SK-N-SH (cell line): ENCODE results near the gene KRTAP12-2.

Experiments
- ELF1 ChIP-seq: IDR thresholded peaks from 2 replicates; pipeline ENCODE4 v1.4.0; 2012
- EP300 ChIP-seq, 2 experiments: IDR thresholded peaks; 2 replicates each; pipeline versions ENCODE4 v1.4.0 to v1.6.1; 2012; ENCODE audit warnings: borderline replicate concordance in 1 of 2, low read depth in 1 of 2, low read length in 1 of 2
- EZH2phosphoT487 ChIP-seq: fragments of 200-600 bp; sonication (generic); IDR thresholded peaks from 2 replicates; pipeline ENCODE4 v1.6.1; 2017; ENCODE audit warnings: low read depth, mixed run types, mild to moderate bottlenecking, antibody characterized with exemption, moderate library complexity, borderline replicate concordance
- NFIC ChIP-seq: IDR thresholded peaks from 2 replicates; pipeline ENCODE4 v1.4.0; 2012; ENCODE audit warnings: borderline replicate concordance
- POLR2AphosphoS5 ChIP-seq: IDR thresholded peaks from 2 replicates; pipeline ENCODE4 v1.6.1; 2012; ENCODE audit warnings: low read depth, low read length
- RAD21 ChIP-seq: IDR thresholded peaks from 2 replicates; pipeline ENCODE4 v1.6.1; 2012; ENCODE audit warnings: mild to moderate bottlenecking, low read length
- RCOR1 ChIP-seq: fragments of 150-350 bp; IDR thresholded peaks from 2 replicates; pipeline ENCODE4 v1.6.1; 2017; ENCODE audit warnings: antibody characterized with exemption, low read length
- REST ChIP-seq: IDR thresholded peaks from 2 replicates; pipeline ENCODE4 v1.6.1; 2012; ENCODE audit warnings: mild to moderate bottlenecking, low read depth, low read length, moderate library complexity
- SMC3 ChIP-seq: IDR thresholded peaks from 2 replicates; pipeline ENCODE4 v1.6.1; 2012; ENCODE audit warnings: low read depth, low read length, improper control_type of control experiment
- TAF1 ChIP-seq: IDR thresholded peaks from 2 replicates; pipeline ENCODE4 v1.6.1; 2012; ENCODE audit warnings: low read depth, mild to moderate bottlenecking, low read length, moderate library complexity, borderline replicate concordance
- USF1 ChIP-seq: IDR thresholded peaks from 2 replicates; pipeline ENCODE4 v1.4.0; 2012; ENCODE audit warnings: low read depth, borderline replicate concordance
- ZBTB33 ChIP-seq: IDR thresholded peaks from 2 replicates; pipeline ENCODE4 v1.4.0; 2012; ENCODE audit warnings: low read depth, borderline replicate concordance
- TF ChIP-seq, protein P1 (sequence below): fragments of 200-600 bp; sonication (generic); IDR thresholded peaks from 2 replicates; pipeline ENCODE4 v1.6.1; 2017; ENCODE audit warnings: antibody characterized with exemption, mild to moderate bottlenecking, moderate library complexity
- TF ChIP-seq, protein P2 (sequence below): IDR thresholded peaks from 2 replicates; pipeline ENCODE4 v1.4.0; 2012; ENCODE audit warnings: low read depth

DNA sequence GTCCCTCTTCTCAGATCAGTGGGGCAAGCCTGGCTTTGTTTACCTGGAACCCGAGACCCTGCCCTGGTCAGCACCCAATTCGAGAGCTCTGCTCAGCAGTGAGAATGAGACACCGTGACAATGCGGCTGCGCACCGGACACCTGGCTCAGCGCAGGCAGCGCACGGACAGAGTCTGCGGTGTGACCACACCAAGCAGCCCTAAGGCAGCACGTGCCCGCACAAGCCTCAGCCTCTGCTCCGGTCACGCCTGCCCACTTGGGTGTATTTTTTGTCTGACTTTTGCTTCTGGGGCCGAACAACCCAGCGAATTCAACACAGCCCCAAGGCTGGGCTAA, 50.2 kb downstream of the KRTAP12-2 start:
- TF ChIP-seq, protein P1, sequence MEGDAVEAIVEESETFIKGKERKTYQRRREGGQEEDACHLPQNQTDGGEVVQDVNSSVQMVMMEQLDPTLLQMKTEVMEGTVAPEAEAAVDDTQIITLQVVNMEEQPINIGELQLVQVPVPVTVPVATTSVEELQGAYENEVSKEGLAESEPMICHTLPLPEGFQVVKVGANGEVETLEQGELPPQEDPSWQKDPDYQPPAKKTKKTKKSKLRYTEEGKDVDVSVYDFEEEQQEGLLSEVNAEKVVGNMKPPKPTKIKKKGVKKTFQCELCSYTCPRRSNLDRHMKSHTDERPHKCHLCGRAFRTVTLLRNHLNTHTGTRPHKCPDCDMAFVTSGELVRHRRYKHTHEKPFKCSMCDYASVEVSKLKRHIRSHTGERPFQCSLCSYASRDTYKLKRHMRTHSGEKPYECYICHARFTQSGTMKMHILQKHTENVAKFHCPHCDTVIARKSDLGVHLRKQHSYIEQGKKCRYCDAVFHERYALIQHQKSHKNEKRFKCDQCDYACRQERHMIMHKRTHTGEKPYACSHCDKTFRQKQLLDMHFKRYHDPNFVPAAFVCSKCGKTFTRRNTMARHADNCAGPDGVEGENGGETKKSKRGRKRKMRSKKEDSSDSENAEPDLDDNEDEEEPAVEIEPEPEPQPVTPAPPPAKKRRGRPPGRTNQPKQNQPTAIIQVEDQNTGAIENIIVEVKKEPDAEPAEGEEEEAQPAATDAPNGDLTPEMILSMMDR = no peak
- no peak for TF ChIP-seq USF1
- TF ChIP-seq RAD21 = no peak
- TF ChIP-seq, protein P2, sequence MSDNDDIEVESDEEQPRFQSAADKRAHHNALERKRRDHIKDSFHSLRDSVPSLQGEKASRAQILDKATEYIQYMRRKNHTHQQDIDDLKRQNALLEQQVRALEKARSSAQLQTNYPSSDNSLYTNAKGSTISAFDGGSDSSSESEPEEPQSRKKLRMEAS = no peak
- TF ChIP-seq POLR2AphosphoS5 = no peak
- no peak for TF ChIP-seq EP300 (IDR thresholded peaks at IDR 0.05; ENCODE audit: borderline replicate concordance in 1 of 2, low read depth in 1 of 2, low read length in 1 of 2)
- TF ChIP-seq ZBTB33 = no peak
- no peak for TF ChIP-seq ELF1
- TF ChIP-seq NFIC = no peak
- TF ChIP-seq TAF1 = no peak
- no peak for TF ChIP-seq EZH2phosphoT487
- TF ChIP-seq RCOR1 = no peak
- TF ChIP-seq REST = no peak
- no peak for TF ChIP-seq SMC3
